Measurements from ENCODE around the gene CLEC14A. TPM values are rescaled to one million over a fixed set of nuclear protein-coding genes. Genes with fewer than 3 reads are reported as not detected.

CLEC14A gene
- total RNA-seq, 6 experiments from 2014 or later: 3.2 to 11.6 (median 5.6) TPM

DNA sequence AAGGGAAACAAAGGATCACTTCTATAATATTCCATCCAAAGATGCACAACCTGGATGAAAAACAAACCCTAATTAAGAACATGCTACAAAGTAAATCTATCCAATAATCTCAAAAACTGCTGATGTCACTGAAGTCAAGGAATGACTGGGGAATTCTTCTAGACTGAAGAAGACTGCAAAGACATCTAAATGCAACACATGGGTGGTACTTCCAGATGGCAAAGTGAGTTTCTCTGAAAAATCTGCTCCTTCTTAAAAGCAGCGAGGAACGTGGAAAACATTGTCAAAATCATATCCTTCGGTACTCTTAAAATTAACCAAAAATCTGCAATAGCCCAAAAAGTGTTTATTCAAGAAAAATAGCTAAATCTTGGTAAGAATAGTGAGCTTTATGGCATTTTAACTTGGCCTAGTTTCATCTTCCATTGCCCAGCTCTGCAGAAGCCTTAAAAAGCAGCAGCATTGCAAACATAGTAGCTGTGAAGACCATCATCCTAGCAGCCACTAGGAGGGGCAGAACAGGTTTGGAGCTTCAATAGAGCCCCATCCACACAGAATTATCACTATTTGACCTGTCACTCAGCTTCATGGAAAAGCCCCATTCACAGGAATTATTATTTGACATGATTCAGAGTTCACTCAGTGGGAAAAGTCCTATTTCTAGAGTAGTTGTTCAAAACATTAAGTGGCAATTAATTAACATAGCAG is 7.4 kb downstream of the CLEC14A start:
- no peak overlapping the region for H3K27ac ChIP-seq
- no peaks in the 10 kb centered on the region for H3K27me3 ChIP-seq
- no peaks in the 10 kb centered on the region for H3K36me3 ChIP-seq
- ATAC-seq (no peak), DNase-seq (no peak)
- TF ChIP-seq, protein P1, sequence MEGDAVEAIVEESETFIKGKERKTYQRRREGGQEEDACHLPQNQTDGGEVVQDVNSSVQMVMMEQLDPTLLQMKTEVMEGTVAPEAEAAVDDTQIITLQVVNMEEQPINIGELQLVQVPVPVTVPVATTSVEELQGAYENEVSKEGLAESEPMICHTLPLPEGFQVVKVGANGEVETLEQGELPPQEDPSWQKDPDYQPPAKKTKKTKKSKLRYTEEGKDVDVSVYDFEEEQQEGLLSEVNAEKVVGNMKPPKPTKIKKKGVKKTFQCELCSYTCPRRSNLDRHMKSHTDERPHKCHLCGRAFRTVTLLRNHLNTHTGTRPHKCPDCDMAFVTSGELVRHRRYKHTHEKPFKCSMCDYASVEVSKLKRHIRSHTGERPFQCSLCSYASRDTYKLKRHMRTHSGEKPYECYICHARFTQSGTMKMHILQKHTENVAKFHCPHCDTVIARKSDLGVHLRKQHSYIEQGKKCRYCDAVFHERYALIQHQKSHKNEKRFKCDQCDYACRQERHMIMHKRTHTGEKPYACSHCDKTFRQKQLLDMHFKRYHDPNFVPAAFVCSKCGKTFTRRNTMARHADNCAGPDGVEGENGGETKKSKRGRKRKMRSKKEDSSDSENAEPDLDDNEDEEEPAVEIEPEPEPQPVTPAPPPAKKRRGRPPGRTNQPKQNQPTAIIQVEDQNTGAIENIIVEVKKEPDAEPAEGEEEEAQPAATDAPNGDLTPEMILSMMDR (IDR thresholded peaks at IDR 0.05): no peak
- TF ChIP-seq POLR2A (IDR thresholded peaks at IDR 0.05): no peak
- WGBS (ENCODE audit: insufficient coverage, low coverage, low lambda C conversion rate, missing lambda C conversion rate): 89% methylated on average over 3 of the region's 3 CpGs
- intact Hi-C loops (cut with DNase I): no loop called here
- no peaks in the 10 kb centered on the region for H3K4me1 ChIP-seq
- H3K9me3 ChIP-seq: no peaks in the 10 kb centered on the region
- no peak overlapping the region for H3K4me3 ChIP-seq

DNA sequence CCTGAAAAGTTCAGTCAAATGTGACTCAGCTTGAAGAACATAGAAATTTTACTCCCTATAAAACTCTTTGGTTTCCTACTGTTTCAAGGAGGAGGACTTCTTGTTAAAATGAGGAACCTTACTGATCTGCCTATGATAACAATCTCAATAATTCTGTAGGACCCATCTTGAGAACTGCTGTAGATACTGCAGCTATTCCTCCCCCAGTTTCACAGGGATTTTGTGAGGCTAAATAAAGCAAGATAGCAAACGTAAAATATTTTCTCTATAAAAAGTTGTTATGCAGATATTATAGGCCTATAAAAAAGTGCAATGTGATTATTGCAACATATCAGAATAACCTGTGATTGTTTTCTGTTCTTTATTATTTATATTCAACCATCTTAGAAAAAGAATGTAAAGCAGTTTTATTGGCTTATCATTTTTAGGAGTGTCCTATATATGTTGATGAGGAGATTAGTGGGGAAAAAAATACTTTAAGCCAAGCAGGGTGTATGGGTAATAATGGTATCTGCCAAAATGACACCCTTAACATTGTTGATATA is 12.1 kb downstream of the CLEC14A start:
- WGBS (ENCODE audit: insufficient coverage, low coverage, low lambda C conversion rate, missing lambda C conversion rate): 44% methylated on average over 1 of the region's 1 CpG
- H3K4me3 ChIP-seq: no peak overlapping the region
- no peak overlapping the region for H3K27ac ChIP-seq
- no peaks in the 10 kb centered on the region for H3K9me3 ChIP-seq
- H3K4me1 ChIP-seq: no peaks in the 10 kb centered on the region
- intact Hi-C loops (cut with DNase I): no loop called here
- TF ChIP-seq, protein P1 (IDR thresholded peaks at IDR 0.05): no peak
- TF ChIP-seq POLR2A (IDR thresholded peaks at IDR 0.05): no peak
- no peaks in the 10 kb centered on the region for H3K27me3 ChIP-seq
- DNase-seq: no peak
- ATAC-seq: no peak
- H3K36me3 ChIP-seq: no peaks in the 10 kb centered on the region

DNA sequence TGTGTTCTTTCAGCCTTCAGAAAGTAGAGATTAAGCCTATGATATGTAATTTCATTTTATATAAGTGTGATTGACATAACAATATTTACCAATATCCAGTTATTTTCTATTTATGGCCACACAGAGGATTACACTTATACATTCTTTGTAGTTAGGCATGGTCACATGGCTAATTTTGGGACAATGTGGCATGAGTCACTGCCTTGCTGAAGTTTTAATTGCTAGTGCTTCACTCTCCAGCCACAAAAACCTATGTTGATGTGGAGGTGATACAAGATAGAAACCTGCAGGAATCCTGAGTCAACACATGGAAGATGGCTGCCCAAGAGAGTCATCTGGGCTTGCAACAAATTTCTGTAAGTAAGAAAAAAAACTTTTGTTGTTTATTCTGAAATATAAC is 17.0 kb downstream of the CLEC14A start:
- TF ChIP-seq POLR2A (IDR thresholded peaks at IDR 0.05): no peak
- TF ChIP-seq, protein P1 (IDR thresholded peaks at IDR 0.05): no peak
- H3K27me3 ChIP-seq: no peaks in the 10 kb centered on the region
- H3K9me3 ChIP-seq: no peaks in the 10 kb centered on the region
- ATAC-seq: no peak
- H3K4me1 ChIP-seq: no peaks in the 10 kb centered on the region
- no peaks in the 10 kb centered on the region for H3K36me3 ChIP-seq
- intact Hi-C loops (cut with DNase I): no loop called here
- no peak overlapping the region for H3K4me3 ChIP-seq
- DNase-seq: no peak
- no peak overlapping the region for H3K27ac ChIP-seq

DNA sequence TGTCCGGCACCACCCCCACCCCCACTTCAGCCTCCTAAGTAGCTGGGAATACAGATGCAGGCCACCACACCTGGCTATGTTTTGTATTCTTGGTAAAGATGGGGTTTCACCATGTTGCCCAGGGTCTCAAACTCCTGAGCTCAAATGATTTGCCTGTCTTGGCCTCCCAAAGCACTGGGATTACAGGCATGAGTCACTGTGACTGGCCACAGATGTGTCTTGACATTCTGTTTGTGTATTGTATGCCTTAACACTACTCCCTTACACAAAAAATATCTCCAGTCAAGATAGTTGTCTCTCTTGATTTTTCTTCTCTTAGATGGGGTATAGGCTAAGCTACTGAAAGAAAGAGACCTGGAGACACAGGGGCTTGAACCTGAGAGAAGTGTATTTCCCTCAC is 17.6 kb downstream of the CLEC14A start:
- intact Hi-C loops (cut with DNase I): no loop called here
- WGBS (ENCODE audit: insufficient coverage, low coverage, low lambda C conversion rate, missing lambda C conversion rate): 43% methylated on average over 1 of the region's 1 CpG
- DNase-seq (no peak), ATAC-seq (no peak)
- Histone ChIP-seq H3K36me3 (no peaks in the 10 kb centered on the region), H3K4me1 (no peaks in the 10 kb centered on the region), H3K27me3 (no peaks in the 10 kb centered on the region), H3K27ac (no peak overlapping the region), H3K4me3 (no peak overlapping the region), H3K9me3 (no peaks in the 10 kb centered on the region)
- no peak for TF ChIP-seq POLR2A (IDR thresholded peaks at IDR 0.05)
- TF ChIP-seq, protein P1 (IDR thresholded peaks at IDR 0.05): no peak

Data from right lobe of liver (tissue), 6 donors.